Endothelial cell of umbilical vein (primary cell): ENCODE data around the gene TFB2M. TPM values are rescaled to one million over a fixed set of nuclear protein-coding genes. Genes with fewer than 3 reads are reported as not detected.

Source experiments
- BruUV-seq: library from RNA; stranded (reverse); fragments of 400-500 nt; replicated peaks from 2 replicates; lab custom pipeline; 2021; lab: Mats Ljungman, UMichigan
- CTCF ChIA-PET: fragments of 300-600, 350-600 bp; sonication (Branson Sonifier 250); formaldehyde crosslinking; loops from one replicate; lab custom pipeline; 2021; ENCODE audit warnings: antibody characterized with exemption, inconsistent platforms; lab: Charles Lee
- POLR2A ChIA-PET: fragments of 300-600, 350-600 bp; sonication (Branson Sonifier 250); formaldehyde crosslinking; loops from one replicate; lab custom pipeline; 2021; ENCODE audit warnings: antibody characterized with exemption, inconsistent platforms; lab: Charles Lee
- DNase-seq: peaks from one replicate; pipeline ENCODE4 v3.0.0-alpha.2; 2011; ENCODE audit warnings: low read depth, low spot score
- FAIRE-seq: peaks from 2 replicates; lab custom pipeline; 2011; peaks lifted over from hg19 to GRCh38; lab: Jason Lieb, UNC
- H2AFZ ChIP-seq: 2 replicates; pipeline ENCODE4 v1.6.0; 2012; ENCODE audit warnings: low read depth, low read length, control low read depth, inconsistent platforms
- H3K27ac ChIP-seq: 2 replicates; pipeline ENCODE4 v1.5.1; 2011; ENCODE audit warnings: low read depth, mild to moderate bottlenecking, control low read depth, low read length, moderate library complexity; ENCODE audit not compliant: insufficient read depth
- H3K27me3 ChIP-seq, 2 experiments: 2 replicates each; pipeline versions ENCODE4 v1.6.0 to v1.6.1; 2011; ENCODE audit warnings: low read length in 2 of 2, mixed read lengths in 1 of 2; ENCODE audit not compliant: control insufficient read depth in 2 of 2, insufficient read depth in 2 of 2
- H3K36me3 ChIP-seq, 2 experiments: 2 replicates in 1 of 2; 3 replicates in 1 of 2; pipeline ENCODE4 v1.5.1; 2011; ENCODE audit warnings: low read length in 2 of 2, mild to moderate bottlenecking in 1 of 2, moderate library complexity in 1 of 2; ENCODE audit not compliant: control insufficient read depth in 2 of 2, insufficient read depth in 2 of 2; ENCODE audit errors: extremely low read depth in 1 of 2
- H3K4me1 ChIP-seq: 3 replicates; pipeline ENCODE4 v1.5.1; 2011; ENCODE audit warnings: mild to moderate bottlenecking, low read length; ENCODE audit not compliant: control insufficient read depth, insufficient read depth; ENCODE audit errors: extremely low read depth
- H3K4me2 ChIP-seq: 2 replicates; pipeline ENCODE4 v1.6.1; 2011; ENCODE audit warnings: low read length, control low read depth, mixed read lengths; ENCODE audit not compliant: insufficient read depth
- H3K4me3 ChIP-seq, 3 experiments: fragments of 200-600 bp in 1 of 3; sonication (generic), shearing (Covaris generic) in 1 of 3; replicated peaks in 1 of 3; 2 replicates each; pipeline ENCODE4 v1.5.1; 2011 to 2016; ENCODE audit warnings: control low read depth in 3 of 3, low read length in 3 of 3, mild to moderate bottlenecking in 2 of 3, inconsistent platforms in 1 of 3, low read depth in 1 of 3, moderate library complexity in 1 of 3; ENCODE audit not compliant: insufficient read depth in 1 of 3
- H3K79me2 ChIP-seq: 2 replicates; pipeline ENCODE4 v1.6.0; 2012; ENCODE audit warnings: low read length, inconsistent platforms; ENCODE audit not compliant: control insufficient read depth, insufficient read depth
- H3K9ac ChIP-seq: replicated peaks from 2 replicates; pipeline ENCODE3; 2011; ENCODE audit warnings: low read length, control low read depth; ENCODE audit not compliant: insufficient read depth; ENCODE audit errors: extremely low read depth
- H3K9me1 ChIP-seq: replicated peaks from 3 replicates; pipeline ENCODE4 v1.6.0; 2011; ENCODE audit warnings: mild to moderate bottlenecking, low read length; ENCODE audit not compliant: control insufficient read depth, insufficient read depth; ENCODE audit errors: extremely low read depth
- H3K9me3 ChIP-seq: replicated peaks from 2 replicates; pipeline ENCODE4 v1.5.1; 2012; ENCODE audit warnings: low read length, inconsistent platforms; ENCODE audit not compliant: control insufficient read depth, insufficient read depth
- H4K20me1 ChIP-seq: replicated peaks from 2 replicates; pipeline ENCODE3; 2011; ENCODE audit warnings: mild to moderate bottlenecking, low read length; ENCODE audit not compliant: control insufficient read depth, insufficient read depth; ENCODE audit errors: extremely low read depth
- CTCF ChIP-seq, 2 donors: IDR thresholded peaks; 1 replicate in 1 of 2; 2 replicates in 1 of 2; pipeline ENCODE4 v1.5.1; 2011; ENCODE audit warnings: low read length in 2 of 2, mild to moderate bottlenecking in 2 of 2, moderate library complexity in 2 of 2, control low read depth in 1 of 2, inconsistent platforms in 1 of 2, low read depth in 1 of 2; ENCODE audit not compliant: insufficient read depth in 1 of 2; ENCODE audit errors: extremely low read depth in 1 of 2
- GATA2 ChIP-seq: IDR thresholded peaks from 2 replicates; pipeline ENCODE4 v1.7.0; 2011; ENCODE audit warnings: low read depth, mild to moderate bottlenecking, moderate library complexity, mixed read lengths, low read length; ENCODE audit not compliant: insufficient read length, insufficient read depth
- JUN ChIP-seq: IDR thresholded peaks from 2 replicates; pipeline ENCODE4 v1.6.1; 2011; ENCODE audit warnings: borderline replicate concordance, low read depth; ENCODE audit not compliant: insufficient read length, insufficient read depth
- POLR2A ChIP-seq: IDR thresholded peaks from 2 replicates; pipeline ENCODE4 v1.6.1; 2012; ENCODE audit warnings: low read depth, mild to moderate bottlenecking, control low read depth, low read length
- POLR2AphosphoS5 ChIP-seq: IDR thresholded peaks from 2 replicates; pipeline ENCODE4 v1.6.1; 2012; ENCODE audit warnings: low read depth, mild to moderate bottlenecking, control low read depth, low read length, moderate library complexity; ENCODE audit not compliant: insufficient read depth
- dilution Hi-C: fragments of 300-500 bp; cut with MboI; formaldehyde crosslinking; loops from one replicate; pipeline ENCODE4 v1.15.0; 2019; ENCODE audit warnings: low sequenced_read_pairs; ENCODE audit not compliant: extremely low pct_ligation_motif_present
- intact Hi-C: fragments of 100-400 bp; cut with micrococcal nuclease; formaldehyde crosslinking; loops from one replicate; pipeline ENCODE4 v1.10.0; 2022
- polyA plus RNA-seq, 4 experiments: library from polyadenylated mRNA; depleted of rRNA in 3 of 4; stranded (reverse) in 3 of 4; unstranded in 1 of 4; fragments of >200 nt; gene quantifications; 2 replicates each; pipeline versions ENCODE4 v1.2.1 to v1.2.3, GENCODE V29; 2011 to 2012; ENCODE audit warnings: missing spikeins in 1 of 4
- total RNA-seq: library from RNA; stranded (reverse); gene quantifications from 2 replicates; pipeline ENCODE4 v1.2.3, GENCODE V29; 2021

The TFB2M gene
- total and polyA plus RNA-seq, 2 donors (not counting 3 experiments of a cell fraction or from before 2014, with no cell fraction given) = 8.4 to 14.8 TPM

GRCh38 chr1:246492611-246493245 lies 73.3 kb downstream of the TFB2M start:
- no peaks in the 10 kb centered on the region for H3K36me3 ChIP-seq

More at GRCh38 chr1:246492611-246493245, 73.3 kb downstream of the TFB2M start:
- DNase-seq = peak; percentile 78
- H3K4me1 ChIP-seq = no peaks in the 10 kb centered on the region
- no TSS peak for BruUV-seq
- intact Hi-C loops = loop anchor here (1.0 to 5.0 kb wide), 7 partner anchors 207 to 1414 kb away; no protein-coding TSS in a partner anchor
- no peaks in the 10 kb centered on the region for H3K27me3 ChIP-seq
- H3K9me3 ChIP-seq = no peaks in the 10 kb centered on the region
- no peaks in the 10 kb centered on the region for H3K9me1 ChIP-seq
- no peaks in the 10 kb centered on the region for H4K20me1 ChIP-seq
- POLR2A ChIA-PET = no interaction called here
- no peak overlapping the region for H3K4me2 ChIP-seq
- FAIRE-seq = peak; percentile 86
- H3K4me3 ChIP-seq = no peak overlapping the region
- H3K9ac ChIP-seq = no peak overlapping the region
- H2AFZ ChIP-seq = no peak overlapping the region
- dilution Hi-C loops = no loop called here
- CTCF ChIA-PET = interaction anchor here (0.9 to 3.1 kb wide), 5 partner anchors 480 to 1340 kb away, joined by 3 to 19 read pairs (median 5); no protein-coding TSS in a partner anchor
- peaks cover 11% of the 10 kb centered on the region for H3K79me2 ChIP-seq
- no peak overlapping the region for H3K27ac ChIP-seq
- no peak for TF ChIP-seq GATA2
- TF ChIP-seq JUN = no peak
- no peak for TF ChIP-seq POLR2A
- peak; percentile 77 to 81 for TF ChIP-seq CTCF (IDR thresholded peaks at IDR 0.05; ENCODE audit: extremely low read depth in 1 of 2, insufficient read depth in 1 of 2, low read depth in 1 of 2, low read length in 2 of 2)
- no peak for TF ChIP-seq POLR2AphosphoS5
